ENCODE results near the gene TBCEL.

DNA sequence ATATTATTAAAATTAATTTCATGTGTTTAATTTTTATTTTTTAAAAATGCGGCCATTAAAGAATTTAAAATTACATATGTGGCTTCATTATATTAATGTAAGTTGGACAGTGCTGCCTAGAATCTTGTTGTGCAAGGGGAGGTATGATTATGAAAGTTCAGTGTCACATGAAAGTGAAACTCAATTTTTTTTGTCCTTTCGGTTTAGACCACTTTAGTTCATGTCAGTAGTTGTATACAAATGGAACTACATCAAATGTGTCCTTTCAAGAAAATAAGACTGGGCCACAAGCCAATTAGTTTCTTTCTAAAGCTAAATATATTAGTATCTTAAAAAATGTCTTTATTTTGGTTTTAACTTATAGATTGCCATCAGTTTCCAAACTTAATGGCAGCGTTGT is 35.7 kb downstream of the TBCEL start:
- TF ChIP-seq POLR2A (IDR thresholded peaks at IDR 0.05; ENCODE audit: extremely low read depth, insufficient read length): no peak
- TF ChIP-seq, protein P1, sequence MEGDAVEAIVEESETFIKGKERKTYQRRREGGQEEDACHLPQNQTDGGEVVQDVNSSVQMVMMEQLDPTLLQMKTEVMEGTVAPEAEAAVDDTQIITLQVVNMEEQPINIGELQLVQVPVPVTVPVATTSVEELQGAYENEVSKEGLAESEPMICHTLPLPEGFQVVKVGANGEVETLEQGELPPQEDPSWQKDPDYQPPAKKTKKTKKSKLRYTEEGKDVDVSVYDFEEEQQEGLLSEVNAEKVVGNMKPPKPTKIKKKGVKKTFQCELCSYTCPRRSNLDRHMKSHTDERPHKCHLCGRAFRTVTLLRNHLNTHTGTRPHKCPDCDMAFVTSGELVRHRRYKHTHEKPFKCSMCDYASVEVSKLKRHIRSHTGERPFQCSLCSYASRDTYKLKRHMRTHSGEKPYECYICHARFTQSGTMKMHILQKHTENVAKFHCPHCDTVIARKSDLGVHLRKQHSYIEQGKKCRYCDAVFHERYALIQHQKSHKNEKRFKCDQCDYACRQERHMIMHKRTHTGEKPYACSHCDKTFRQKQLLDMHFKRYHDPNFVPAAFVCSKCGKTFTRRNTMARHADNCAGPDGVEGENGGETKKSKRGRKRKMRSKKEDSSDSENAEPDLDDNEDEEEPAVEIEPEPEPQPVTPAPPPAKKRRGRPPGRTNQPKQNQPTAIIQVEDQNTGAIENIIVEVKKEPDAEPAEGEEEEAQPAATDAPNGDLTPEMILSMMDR (IDR thresholded peaks at IDR 0.05; ENCODE audit: low read depth, low read length): no peak
- TF ChIP-seq, protein P2, sequence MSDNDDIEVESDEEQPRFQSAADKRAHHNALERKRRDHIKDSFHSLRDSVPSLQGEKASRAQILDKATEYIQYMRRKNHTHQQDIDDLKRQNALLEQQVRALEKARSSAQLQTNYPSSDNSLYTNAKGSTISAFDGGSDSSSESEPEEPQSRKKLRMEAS (IDR thresholded peaks at IDR 0.05; ENCODE audit: low read depth, low read length): no peak
